ENCODE results near the gene SYNGR1.
"Not testable (repeated sequence)": the region's sequence is repeated elsewhere in the genome, so short reads cannot be mapped to it uniquely, and the experiment has no call there.

SYNGR1 gene

GRCh38 chr22:39411828-39412365, 62.1 kb downstream of the SYNGR1 start:
- not testable (repeated sequence) for DNase-seq

- not testable (repeated sequence) for DNase-seq
Measured at GRCh38 chr22:39413204-39413603, 63.4 kb downstream of the SYNGR1 start.

- DNase-seq: no peak
Measured at GRCh38 chr22:39414377-39414776, 64.6 kb downstream of the SYNGR1 start.

GRCh38 chr22:39414886-39415285, 65.1 kb downstream of the SYNGR1 start:
- no peak for DNase-seq

DNA sequence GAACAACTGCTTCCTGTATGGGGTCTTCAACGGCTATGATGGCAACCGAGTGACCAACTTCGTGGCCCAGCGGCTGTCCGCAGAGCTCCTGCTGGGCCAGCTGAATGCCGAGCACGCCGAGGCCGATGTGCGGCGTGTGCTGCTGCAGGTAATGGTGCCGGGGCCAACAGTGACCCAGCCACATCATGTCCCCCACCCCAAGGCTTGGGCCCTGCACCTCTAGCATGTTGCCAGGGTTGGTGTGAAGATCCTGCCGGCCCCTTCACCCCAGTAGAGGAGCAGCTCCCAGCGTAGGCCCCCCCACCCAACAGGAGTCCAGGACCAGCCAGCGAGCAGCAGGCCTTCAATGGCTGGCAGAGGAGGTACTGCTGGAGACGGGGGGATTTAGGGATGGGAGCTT, 65.7 kb downstream of the SYNGR1 start:
- DNase-seq: no peak

- no peak for DNase-seq
Measured at GRCh38 chr22:39416319-39416718, 66.5 kb downstream of the SYNGR1 start.

DNA sequence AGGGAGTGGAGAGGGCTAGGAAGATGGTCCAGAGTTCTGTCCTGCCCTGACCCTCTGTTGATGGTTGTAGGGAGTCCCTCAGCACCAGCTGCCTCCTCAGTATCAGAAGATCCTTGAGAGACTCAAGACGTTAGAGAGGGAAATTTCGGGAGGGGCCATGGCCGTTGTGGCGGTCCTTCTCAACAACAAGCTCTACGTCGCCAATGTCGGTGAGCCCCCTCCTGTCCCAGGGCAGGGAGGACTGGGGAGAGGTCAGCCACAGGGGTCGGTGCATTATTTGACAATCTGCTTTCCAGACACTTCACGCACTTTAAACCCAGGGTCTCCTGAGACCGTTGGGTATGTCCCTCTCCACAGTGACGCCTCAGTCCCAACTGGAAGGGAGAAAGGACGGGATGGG, 67.8 kb downstream of the SYNGR1 start:
- no peak for DNase-seq

DNA sequence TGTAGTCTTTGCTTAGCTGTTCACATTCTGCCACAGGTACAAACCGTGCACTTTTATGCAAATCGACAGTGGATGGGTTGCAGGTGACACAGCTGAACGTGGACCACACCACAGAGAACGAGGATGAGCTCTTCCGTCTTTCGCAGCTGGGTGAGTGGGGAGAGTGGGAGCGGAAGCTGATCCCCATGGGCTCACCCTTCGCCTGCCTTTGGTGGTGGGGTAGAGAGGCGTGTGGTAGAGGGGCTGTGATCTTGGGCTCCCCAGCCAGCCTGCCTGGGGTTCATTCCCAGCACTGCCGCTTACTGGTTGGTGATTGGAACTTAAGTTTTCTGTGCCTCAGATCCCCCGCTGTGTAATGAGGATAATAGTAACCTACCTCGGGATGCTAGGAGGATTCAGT, 68.9 kb downstream of the SYNGR1 start:
- no peak for DNase-seq

GRCh38 chr22:39419096-39419495, 69.3 kb downstream of the SYNGR1 start:
- no peak for DNase-seq

GRCh38 chr22:39419911-39420310, 70.1 kb downstream of the SYNGR1 start:
- no peak for DNase-seq

GRCh38 chr22:39421691-39422090, 71.9 kb downstream of the SYNGR1 start:
- DNase-seq: no peak

DNA sequence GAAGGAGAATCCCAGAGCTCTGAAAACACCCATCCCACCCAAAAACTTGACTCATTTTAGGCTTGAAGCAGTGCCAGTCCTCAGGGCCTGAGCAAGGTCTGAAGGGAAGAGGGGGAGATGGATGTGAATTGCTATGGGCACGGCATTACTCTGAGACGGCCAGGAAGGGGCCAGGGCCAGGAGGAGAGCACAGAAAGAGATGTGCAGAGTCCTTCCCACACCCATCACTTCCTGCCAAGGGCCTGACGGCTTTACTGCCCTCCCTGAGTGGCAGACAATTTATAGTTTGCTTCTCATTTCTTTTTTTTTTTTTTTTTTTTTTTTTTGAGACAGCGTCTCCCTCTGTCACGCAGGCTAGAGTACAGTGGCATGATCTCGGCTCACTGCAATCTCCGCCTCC, 72.3 kb downstream of the SYNGR1 start:
- DNase-seq: no peak

DNA sequence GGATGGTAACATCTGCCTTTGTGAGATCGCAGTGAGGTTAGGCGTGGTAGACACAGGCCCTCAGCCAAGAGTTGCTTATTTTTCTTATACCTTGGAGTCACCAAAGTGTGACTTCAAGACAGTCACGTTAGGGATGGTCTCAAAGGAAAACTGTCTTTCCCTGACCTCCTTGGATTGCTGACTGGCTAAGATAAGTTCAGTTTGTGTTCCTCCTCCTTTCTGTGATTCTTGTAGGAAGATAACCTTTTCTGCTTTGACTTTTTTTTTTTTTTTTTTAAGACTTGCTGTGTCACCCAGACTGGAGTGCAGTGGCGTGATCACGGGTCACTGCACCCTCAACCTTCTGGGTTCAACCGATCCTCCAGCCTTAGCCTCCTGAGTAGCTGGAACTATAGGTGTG, 72.9 kb downstream of the SYNGR1 start:
- DNase-seq: no peak

- no peak for DNase-seq
Measured at GRCh38 chr22:39423976-39424375, 74.2 kb downstream of the SYNGR1 start.

DNA sequence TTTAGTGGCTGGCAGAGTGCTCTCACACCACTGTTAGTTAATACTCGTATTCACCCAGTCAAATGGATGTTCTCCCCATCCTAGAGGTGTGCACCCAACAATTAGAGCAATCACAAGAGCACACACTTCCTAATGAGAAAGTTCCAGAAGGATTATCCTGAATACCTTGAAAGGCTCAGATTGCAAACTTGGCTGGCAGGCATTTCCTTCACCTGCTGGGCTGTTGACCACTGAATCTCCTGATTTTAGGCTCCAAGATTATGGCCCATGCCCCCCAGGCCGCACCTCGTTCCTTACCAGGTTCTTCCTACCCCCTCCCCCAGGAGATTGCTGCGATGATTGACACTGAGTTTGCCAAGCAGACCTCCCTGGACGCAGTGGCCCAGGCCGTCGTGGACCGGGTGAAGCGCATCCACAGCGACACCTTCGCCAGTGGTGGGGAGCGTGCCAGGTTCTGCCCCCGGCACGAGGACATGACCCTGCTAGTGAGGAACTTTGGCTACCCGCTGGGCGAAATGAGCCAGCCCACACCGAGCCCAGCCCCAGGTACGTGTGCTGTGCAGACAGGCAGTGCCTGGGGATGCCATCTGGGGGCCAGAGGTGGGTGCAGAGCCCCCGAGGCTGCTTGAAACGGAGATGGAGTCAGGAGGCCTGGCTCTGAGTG, 76.7 kb downstream of the SYNGR1 start:
- no peak for DNase-seq

- DNase-seq: no peak
Measured at GRCh38 chr22:39427751-39428596, 78.2 kb downstream of the SYNGR1 start.

GRCh38 chr22:39428597-39429071, 78.8 kb downstream of the SYNGR1 start:
- DNase-seq: no peak

- DNase-seq: no peak
Measured at GRCh38 chr22:39429186-39429585, 79.4 kb downstream of the SYNGR1 start.

- no peak for DNase-seq
Measured at GRCh38 chr22:39429916-39430575, 80.3 kb downstream of the SYNGR1 start.

DNA sequence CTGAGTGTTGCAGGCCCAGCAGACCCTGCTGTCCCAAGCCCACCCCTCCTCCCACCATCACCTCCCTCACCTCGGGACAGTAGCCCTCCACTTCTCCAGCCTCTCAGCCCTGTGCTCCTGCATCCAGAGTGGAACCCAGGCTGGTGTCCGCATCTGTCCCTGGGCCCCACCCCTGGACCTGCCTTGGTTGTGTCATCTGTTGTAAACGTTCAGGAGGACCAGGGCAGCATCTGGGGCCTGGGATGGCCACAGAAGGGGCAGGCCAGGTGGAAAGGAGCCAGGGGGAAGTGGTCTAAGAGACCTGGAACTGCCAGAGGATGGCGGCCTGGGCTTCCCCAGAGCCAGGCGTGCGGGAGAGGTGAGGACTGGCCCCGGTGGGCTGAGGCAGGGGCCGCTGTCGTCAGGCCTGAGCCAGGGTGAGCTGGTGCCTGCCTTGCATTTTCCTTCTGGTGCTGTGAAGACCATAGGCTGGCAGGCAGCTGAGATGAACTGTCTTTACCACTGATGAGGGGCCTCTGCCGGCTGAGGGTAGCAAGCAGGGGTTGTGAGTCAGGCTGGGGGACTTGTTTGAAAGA, 80.9 kb downstream of the SYNGR1 start:
- DNase-seq: no peak

GRCh38 chr22:39431216-39431801, 81.5 kb downstream of the SYNGR1 start:
- no peak for DNase-seq

GRCh38 chr22:39431821-39432251, 82.0 kb downstream of the SYNGR1 start:
- no peak for DNase-seq
